Bone marrow (tissue), 2 donors: ENCODE measurements around the gene EFNA3.

Experiments used
- DNase-seq, 2 donors: peaks; one replicate each; lab custom pipeline; 2025; lab: John Stamatoyannopoulos, UW

The EFNA3 gene

GRCh38 chr1:155083865-155084721 lies 5.5 kb downstream of the EFNA3 start:
- no peak for DNase-seq

- peak; percentile 92 to 97 for DNase-seq
These were observed 6.3 kb downstream of the EFNA3 start for GRCh38 chr1:155084722-155085503.

- peak in 1 of 2 donors; percentile 57 for DNase-seq
These were observed 7.0 kb downstream of the EFNA3 start for GRCh38 chr1:155085504-155086127.

- DNase-seq, result peak; percentile 52 to 62
These were observed 7.6 kb downstream of the EFNA3 start for GRCh38 chr1:155086128-155086741.

GRCh38 chr1:155086856-155087535 lies 8.4 kb downstream of the EFNA3 start:
- DNase-seq, result no peak

GRCh38 chr1:155091071-155092051 lies 12.7 kb downstream of the EFNA3 start:
- peak; percentile 28 to 51 for DNase-seq

- DNase-seq, result no peak
These were observed 13.5 kb downstream of the EFNA3 start for GRCh38 chr1:155092131-155092530.

- no peak for DNase-seq
These were observed 14.0 kb downstream of the EFNA3 start for GRCh38 chr1:155092641-155093040.

GRCh38 chr1:155093911-155094621 lies 15.4 kb downstream of the EFNA3 start:
- DNase-seq, result peak in 1 of 2 donors; percentile 45

GRCh38 chr1:155094622-155094948 lies 15.9 kb downstream of the EFNA3 start:
- no peak for DNase-seq

GRCh38 chr1:155099331-155099730 lies 20.7 kb downstream of the EFNA3 start:
- no peak for DNase-seq

- no peak for DNase-seq
These were observed 24.7 kb downstream of the EFNA3 start for GRCh38 chr1:155103325-155103724.

GRCh38 chr1:155104605-155105534 lies 26.2 kb downstream of the EFNA3 start:
- DNase-seq, result no peak

- DNase-seq, result no peak
These were observed 27.0 kb downstream of the EFNA3 start for GRCh38 chr1:155105604-155106011.

GRCh38 chr1:155106862-155107261 lies 28.2 kb downstream of the EFNA3 start:
- no peak for DNase-seq

GRCh38 chr1:155107309-155108264 lies 28.9 kb downstream of the EFNA3 start:
- no peak for DNase-seq

- no peak for DNase-seq
These were observed 29.7 kb downstream of the EFNA3 start for GRCh38 chr1:155108296-155108695.

- DNase-seq, result no peak
These were observed 31.7 kb downstream of the EFNA3 start for GRCh38 chr1:155110381-155110780.
